HG03064 (cell line): ENCODE data around the gene LPP.

ENCODE experiments used
- ATAC-seq: cut with Tn5 transposase; IDR thresholded peaks from one replicate; pipeline ENCODE4 v1.9.1; 2021; ENCODE audit warnings: low read depth; ENCODE audit not compliant: unreplicated experiment

Gene LPP

DNA sequence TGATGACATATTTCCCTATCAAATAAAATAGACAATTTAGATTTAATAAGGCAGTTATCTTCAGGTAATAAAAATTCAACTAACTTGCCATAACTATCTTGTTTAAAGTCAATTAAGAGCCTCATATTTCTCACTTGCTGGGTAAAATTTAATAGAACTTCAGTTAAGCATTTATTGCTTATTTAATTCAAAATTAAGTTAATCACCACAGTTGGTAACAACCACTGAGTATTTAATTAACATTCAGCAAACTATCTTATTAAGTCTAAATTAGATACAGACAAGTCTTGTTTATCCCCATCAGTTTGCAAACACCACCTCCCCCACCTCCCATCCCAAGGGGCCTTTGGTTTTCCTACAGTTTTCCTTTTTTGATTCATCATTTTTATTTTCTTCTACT is 14.7 kb downstream of the LPP start:
- no peak for ATAC-seq

DNA sequence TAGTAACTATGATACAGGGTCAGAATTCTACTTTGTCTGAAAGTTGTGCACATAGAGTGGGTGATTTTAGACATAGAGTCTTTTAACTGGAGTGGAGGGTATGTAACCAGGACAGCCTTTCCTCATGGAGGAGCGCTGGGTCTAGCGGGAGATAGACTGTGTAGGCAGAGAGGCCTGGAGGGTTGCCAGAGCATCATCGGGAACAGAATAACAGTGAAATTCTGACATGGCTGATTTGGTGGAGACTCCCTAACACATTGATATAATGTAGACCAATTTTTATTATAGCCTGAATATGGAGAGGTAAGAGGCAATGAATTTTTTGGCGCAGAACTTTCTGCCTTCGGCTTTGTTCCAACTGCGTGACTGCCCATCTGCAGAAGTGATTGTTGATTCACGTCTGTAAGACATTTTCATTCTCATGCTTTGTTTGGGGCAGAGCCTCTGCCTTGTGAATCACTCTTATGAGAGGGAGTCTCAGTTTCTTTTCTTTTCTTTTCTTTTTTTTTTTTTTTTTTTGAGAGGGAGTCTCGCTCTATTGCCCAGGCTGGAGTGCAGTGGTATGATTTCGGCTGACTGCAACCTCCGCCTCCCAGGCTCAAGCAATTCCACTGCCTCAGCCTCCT is 16.0 kb downstream of the LPP start:
- ATAC-seq, result no peak

DNA sequence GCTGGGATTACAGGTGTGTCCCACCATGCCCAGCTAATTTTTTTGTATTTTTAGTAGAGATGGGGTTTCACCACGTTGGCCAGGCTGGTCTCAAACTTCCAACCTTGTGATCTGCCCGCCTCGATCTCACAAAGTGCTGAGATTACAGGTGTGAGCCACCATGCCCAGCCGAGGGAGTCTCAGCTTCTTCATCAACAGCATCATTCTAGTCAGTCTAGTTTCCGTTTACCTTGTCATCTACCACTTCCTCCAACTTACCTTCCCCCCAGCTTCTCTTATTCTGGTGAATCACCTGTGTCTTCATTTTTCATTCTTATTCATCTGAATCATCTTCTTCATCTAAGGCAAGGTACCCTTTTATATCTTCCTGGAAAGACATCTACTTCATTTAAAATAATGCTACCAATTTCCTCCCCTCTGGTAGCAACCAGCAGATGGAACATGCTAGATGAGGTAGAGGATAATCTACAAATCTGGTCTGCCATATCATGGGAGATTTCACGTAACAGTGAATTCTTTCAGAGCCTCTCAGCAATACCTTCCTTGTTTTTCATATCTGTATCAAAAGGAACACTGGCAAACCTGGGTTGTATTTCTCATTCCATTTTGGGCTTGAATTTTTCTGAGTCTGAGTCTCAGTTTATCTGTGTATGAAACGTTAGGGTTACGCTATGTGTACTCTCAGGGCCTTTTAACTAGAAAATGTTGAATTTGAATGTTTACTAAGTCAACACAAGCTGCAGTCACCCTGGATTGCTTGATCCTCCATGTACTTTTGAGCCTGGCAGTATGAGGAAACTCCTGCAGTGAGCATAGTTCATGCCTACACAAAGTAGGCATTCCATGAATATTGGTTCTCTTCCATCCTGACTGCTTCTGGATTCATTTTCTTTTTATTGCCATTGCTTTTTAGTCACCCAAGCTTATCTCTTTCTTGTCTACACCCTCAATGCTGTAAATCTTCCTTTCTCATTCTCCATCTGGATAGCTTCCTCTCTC is 16.8 kb downstream of the LPP start:
- ATAC-seq, result no peak

DNA sequence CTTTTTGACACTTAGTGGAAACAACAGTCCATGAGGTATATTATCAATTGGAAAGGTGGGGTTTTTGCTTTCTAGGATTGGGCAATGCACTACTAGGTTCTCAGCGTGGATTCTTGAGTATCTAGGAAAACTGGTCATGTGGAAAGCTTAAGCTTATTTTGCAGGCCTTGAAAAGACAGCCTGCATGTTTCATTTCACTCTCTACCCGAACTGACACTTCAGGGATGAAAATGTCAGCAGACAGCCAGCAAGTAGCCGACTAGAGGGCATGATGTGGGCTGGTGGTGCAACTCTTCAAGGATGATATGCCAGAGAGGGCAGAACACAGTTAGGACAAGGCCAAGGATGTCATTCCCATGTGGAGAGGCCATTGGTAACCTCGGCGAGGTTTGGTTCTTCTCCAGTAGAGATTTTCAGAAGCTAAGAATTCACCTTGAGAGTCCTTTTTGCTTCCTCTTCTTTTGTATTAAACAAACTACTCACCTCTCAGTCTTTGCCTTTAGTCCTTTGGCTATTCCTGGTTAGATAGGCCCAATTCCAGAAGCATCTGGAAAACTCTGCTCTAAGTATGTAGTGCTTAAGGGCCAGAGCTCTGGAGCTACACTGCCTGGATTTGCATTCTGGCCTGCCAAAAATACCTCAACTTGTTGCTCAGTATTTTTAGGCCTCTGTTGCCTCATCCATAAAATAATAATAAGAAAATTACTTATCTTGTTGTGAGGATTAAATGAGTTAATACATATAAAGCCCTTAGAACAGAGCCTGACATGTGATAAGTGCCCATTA is 17.9 kb downstream of the LPP start:
- no peak for ATAC-seq

DNA sequence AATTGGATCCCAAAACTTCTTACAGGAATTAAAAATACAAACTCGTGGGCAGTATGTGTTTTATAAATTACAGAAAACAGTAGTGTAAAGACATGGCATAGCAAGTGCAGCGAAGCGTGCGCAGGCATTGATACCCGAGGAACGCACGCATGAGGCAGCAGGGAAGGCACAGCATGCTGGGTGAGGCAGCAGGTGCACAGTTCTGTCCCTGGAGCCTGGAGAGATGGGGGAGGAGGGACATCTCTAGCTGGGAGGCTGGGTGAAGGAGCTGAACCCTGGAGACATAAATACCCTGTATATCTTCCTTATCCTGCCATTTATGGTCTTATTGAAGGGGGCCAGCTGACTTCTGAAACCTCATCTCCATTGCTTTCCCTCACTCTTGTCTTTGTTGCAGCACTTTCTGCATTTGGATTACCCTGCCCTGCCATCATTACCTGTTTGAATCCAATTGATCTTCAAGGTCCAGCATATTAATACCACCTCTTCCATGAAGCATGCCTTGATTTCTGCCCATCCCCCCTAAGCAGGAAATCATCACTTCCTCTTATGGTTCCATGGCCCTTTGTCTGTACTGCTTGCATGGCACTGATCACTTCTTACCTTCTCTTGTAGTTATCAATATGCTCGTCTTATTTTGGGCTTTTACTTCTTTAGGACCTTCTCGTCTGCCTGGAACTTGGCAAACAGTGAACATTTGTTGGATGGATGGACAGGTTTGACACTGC is 20.5 kb downstream of the LPP start:
- no peak for ATAC-seq

DNA sequence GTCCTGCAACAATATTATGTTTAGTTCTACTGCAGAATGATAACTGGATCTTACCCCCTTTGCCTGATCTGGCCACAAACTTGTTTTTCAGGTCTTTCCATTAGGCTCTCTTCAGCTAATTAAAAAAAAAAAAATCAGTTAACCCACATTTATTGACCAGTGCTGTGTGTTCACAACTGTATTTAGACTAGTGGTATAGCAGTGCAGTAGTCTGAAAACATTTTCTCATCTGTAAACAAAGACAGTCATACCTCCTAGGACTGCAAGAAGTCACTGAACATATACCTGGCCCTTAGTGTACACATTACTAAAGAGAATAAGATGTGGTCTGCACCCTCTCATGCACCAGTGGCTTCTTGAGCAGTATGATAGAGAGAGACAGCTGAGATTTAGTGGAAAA is 22.5 kb downstream of the LPP start:
- no peak for ATAC-seq

DNA sequence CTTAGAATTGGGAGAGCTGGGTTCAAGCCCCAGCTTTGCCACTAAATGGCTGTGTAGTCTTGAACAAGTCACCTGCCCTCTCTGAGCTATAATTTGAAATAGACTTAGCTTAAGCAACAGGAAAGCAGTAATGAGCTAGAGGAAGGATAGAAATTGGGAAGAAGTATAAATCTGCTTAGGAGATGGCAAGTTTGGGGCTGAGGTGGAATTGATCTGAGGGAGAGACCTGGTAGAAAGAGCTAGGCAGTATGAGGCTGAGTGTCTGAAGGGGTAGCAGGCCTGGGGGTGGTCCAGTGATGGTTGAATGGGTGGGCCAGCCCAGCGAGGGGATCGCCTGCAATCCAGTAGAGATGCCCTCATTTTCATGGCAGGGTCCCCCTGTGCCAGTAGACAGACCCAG is 22.9 kb downstream of the LPP start:
- ATAC-seq, result no peak

DNA sequence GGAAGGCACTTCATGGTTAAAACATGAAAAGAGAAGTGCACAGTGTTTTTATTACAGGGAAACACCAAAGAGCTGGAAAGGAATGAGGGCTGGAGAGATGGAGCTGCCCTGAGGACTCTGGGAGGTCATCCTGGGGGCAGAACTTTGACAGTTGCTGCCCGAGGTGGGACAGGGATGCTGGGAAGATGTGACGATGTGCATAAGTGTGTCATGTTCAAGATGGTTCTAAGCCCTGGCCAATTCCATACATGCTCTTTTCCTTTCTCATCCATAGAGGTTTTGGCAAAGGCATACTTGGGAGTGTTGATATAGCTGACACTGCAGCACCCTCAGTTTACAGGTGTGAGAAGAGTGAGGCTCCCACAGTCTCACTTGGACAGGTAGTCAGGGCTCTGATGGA is 23.8 kb downstream of the LPP start:
- ATAC-seq, result no peak

DNA sequence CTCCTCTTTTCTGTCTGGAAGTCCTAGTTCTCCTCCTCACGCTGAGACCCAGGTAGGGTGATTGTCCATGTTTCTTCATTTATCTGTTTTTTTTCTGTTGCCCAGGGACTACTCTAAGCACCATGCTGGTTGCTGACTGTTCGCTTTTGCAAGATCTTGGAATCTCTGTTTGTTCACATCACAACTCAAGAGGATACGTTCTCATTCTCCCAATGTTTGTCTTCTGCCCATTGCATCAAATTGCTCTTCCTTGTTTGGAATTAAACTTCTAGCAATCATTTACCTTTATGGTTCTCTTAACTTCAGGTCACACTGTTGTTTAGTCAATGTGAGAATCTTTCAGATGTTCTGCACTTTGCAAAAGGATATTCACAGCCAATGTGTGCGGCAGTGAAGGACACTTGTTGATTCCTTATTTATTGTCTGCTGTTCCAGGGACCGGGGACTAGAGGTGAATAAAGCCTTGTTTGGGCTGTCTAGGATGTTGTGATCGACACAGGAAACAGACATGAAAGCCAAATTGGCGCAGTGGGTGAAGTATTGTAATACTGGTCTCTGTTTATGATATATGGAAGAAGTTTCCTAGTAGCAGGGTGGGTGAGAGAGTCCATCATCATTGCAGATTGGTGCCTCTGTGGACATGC is 24.5 kb downstream of the LPP start:
- no peak for ATAC-seq

DNA sequence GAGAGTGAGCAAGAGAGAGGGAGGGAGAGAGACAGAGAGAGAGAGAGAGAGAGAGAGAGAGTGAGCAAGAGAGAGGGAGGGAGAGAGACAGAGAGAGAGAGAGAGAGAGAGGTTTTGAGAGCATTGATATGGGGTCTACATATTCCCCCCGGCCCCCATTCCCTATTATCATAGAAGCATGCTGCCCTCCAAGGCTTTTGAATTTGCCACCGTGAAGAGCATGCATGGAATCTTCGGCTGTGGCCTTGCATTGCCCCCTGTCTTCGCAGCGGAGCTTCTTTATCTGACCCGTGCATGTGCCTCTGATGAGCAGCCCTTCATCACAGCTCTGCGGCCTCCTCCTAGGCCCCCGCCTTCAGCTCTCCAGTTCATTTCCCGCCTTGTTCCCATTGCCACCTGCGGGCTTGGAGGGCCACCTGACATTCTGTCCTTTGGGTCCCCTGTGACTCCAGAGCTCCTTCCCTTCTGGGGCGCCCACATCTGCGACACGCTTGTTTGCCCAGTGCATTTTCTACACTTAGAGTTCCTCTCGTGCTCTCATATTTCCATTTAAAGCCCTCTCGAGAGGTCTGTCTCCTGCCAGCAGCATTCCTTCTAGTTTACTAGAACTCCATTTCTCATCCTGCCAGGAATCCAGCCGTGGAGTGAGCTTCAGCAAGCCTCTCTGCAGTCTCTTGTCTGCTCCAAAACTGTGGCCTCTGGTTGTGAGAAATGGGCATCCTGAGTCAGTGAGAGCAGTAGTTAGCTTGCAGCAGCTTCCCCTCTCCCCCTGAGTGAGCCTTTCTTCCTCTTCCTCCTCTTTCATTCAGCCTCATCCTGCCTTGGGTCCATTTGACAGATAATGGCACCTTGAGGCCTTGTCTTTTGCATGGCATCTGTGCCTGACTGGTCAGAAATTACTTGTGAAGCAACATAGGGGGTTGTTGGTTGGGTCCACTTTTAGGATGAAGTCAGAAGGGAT is 25.3 kb downstream of the LPP start:
- no peak for ATAC-seq

DNA sequence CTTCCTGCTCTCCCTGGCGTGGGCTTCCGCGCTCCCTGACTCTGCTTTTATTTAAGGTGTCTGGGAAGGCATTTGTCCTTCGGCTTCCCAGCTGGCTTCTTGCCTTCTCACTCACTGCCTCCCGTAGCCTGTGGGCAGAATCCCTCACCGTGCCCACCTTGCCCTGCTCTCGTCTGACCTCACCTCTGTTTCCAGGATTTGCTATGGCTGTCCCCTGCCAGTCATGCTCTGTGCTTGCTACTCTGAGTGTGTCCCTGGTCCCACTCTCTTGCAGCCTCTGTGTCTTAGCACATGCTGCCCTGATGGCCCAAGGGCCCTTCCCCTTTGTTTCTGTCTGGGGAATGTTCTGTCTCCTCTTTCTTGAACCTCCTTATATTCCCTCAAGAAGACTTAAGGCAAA is 26.2 kb downstream of the LPP start:
- no peak for ATAC-seq

DNA sequence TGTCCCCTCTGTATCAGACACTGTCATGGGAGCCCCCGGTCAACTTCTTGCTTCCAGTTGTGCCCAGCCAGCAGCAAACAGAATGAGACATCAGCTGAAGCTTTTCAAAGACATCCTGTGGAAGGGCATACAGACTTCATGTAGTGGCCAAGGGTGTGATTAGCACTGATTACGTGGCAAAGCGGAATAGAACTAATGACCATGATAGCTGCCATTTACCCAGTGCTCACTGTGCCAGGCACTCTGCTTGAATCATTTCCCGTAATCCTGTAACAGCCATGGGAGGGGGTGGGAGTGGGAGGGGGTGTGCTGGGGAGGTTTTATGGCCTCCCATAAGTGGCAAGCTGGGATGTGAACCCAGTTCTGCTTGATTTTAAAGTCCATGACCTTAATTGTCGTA is 29.5 kb downstream of the LPP start:
- ATAC-seq, result no peak

DNA sequence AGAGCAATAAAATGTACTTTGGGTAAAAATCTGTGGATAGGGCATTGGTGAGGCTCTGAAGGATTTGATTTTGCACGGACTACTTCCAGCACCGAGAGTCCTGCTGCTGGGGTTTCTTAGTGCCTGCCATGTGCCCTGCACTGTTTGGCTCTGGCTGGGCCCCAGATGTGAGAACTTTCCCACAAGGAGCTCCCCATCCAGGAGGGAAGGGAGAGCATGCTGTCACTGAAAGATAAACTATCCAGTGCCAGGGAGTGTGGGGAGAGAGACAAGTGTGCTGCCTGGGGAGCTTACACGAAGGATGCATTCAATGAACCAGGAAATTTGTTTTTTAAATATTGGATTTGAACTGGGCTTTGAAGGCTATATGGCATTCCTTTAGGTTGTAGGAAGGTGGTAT is 30.2 kb downstream of the LPP start:
- no peak for ATAC-seq

DNA sequence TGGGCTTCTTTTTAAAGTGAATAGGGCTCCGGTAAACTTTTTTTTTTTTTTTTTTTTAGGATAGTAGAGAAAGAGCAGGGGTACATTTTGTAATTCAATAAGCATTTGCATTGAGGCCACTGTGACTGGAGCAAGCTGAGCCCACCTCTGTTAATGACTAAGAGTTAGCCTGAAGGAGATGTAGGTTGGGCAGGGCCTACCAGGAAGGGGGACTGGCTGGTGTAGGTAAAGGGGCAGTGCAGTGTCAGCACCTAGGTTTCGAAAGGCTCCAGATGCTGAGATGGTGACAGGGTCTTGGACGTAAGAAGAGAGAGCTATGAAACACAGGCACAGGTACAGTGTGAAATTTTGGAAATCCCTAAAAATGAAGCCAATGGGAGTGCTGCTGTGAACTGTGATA is 30.7 kb downstream of the LPP start:
- no peak for ATAC-seq

DNA sequence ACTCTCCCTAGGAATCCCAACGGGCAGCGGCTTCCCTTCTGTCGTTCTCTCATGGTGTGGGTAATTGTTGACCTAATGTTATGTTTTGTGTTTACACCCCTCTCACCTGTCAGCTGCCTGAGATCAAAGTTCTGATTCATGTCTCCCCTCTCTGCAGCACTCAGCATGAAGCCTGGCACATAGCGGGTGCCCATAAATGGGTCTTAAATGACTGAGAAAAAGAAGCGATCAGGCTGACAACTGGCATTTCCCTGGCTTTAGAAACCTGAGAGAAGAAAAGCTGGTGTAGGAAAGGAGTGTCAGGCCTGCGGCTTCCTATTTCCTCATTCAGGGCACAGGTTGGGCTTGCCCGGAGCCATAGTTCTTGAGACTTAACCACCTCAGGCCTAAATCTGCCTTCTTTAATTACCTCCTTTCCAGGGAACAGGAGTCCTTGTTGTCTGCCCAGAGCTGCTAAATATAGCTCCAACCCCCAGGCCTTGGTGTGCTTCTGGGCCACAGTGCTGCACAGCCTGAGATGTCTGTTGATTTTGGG is 31.8 kb downstream of the LPP start:
- ATAC-seq, result no peak

DNA sequence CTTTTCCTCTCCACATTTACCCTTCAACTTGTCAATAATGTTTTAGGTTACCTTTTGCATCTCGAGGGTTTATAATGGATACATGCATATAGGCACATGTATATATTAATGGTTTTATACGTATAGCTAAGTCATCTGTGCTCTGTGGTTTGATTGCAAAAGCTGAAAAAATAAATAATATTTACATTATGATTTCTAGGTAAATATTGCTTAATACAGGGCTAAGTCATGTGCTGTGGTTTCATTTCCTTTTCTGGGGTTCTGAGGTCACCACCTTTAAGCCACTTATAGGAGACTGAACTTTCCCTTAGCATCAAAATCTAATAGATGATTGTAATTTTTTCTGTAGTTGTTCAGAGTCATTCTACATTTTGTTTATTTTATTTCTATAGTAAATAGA is 33.1 kb downstream of the LPP start:
- no peak for ATAC-seq

DNA sequence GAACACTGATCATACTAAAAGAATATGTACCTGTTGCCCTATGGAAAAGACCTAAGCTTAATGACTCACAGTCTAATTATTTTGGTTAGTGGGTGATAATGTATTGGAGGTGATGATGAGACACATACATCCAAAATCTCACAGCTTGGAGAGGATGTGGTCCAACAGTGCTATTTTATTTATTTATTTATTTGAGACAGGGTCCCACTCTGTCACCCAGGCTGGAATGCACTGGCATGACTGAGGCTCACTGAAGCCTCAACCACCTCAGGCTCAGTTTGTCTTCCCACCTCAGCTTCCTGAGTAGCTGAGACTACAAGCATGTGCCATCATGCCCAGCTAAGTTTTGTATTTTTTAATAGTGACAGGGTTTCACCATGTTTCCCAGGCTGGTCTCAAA is 35.0 kb downstream of the LPP start:
- ATAC-seq, result no peak

DNA sequence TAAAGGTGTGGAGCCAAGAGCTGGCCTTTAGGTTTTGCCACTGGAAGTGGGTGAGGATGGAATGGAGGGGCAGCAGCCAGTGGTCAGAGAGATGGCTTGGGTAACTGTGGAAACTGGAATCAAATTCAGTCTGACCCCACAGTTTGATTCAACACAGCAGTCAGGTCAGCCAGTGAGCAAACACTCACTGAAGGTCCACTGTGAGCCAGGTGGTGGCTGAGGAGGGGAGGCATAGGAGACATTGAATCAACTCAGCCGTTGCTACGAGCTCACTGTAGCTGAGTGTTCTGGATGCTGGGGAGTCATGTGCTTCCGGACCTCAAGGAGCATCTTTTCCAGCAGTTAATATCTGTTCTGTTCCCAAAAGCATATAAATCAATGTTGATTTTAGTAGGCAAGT is 37.5 kb downstream of the LPP start:
- no peak for ATAC-seq

DNA sequence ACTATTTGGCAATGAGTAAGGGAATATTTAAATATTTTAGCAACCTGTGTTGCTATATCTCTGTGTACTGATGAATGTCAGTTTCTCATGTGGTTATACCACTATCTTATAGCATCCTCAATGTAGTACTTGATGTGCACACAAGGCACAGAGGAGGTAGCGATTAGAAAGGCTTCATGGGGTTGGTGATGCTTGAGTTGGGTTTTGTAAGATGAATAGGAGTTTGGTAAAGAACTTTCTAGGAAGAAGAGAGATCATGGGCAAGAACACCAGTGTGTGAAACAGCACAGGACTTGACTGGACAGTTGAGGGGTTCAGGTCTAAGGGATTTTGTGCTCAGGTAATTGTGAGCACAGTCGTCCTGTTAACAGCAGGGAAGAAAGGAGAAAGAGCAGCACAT is 38.1 kb downstream of the LPP start:
- ATAC-seq, result no peak
